GM12874 (cell line): Measurements from ENCODE around the gene ZWILCH.

Source experiments
- CTCF ChIP-seq: IDR thresholded peaks from 2 replicates; pipeline ENCODE4 v1.5.1; 2011; ENCODE audit warnings: low read depth, mild to moderate bottlenecking, control low read depth, low read length, moderate library complexity; ENCODE audit not compliant: insufficient read depth

Gene ZWILCH

DNA sequence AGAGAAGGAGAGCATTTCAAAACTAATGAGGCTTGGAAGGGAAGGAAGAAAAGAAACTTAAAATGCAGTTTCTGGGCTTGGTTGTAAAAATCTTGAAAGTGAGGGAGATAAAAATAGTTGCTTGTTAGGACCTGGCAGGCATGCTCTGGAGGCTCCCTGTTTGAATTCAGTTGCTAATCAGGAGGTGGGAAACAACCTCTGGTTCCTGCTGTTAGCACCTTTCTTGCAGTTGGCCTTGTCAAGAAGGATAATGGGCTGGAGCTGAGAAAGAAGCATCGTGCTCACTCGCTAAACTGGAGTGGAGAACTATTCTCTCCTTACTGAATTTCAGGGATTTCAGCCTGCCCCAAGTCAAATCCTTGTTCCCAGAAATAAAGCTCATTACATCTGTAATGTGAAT is 31.0 kb upstream of the ZWILCH start:
- no peak for TF ChIP-seq CTCF

- TF ChIP-seq CTCF = no peak
Measured at GRCh38 chr15:66474963-66475362, 30.2 kb upstream of the ZWILCH start.

DNA sequence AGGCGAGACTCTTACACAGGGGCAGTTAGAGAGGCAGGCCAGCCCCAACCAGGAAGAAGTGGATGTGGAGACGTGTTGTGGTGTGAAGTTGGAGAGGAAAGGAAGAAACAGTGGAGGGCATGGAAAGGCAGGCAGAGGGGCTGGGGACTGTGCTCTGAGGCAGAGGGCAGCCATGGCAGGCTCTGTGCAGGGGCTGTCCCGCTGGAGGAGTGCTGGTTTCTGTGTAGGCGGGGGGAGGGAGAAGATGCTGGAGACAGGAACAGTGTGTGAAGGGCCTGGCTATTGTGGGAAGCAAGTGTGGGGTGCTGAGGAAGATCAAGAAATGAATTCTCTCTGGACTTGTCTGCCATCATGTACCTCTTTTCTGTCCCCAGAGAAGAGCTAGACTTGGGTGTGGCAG is 28.6 kb upstream of the ZWILCH start:
- no peak for TF ChIP-seq CTCF

- no peak for TF ChIP-seq CTCF
Measured at GRCh38 chr15:66477011-66477410, 28.1 kb upstream of the ZWILCH start.

DNA sequence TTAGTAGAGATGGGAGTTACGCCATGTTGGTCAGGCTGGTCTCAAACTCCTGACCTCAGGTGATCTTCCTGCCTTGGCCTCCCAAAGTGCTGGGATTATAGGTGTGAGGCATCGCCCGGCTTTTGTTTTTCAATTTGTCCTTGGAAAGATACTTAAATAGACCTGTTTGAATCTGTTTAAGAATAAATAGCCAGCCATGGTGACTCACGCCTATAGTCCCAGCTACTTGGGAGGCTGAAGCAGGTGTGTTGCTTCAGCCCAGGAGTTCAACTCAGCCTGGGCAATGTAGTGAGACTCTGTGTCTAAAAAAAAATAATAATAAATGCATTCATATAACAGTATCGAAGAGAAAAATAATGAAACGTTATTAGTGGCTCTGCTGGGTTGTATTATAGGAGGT is 24.9 kb upstream of the ZWILCH start:
- no peak for TF ChIP-seq CTCF

DNA sequence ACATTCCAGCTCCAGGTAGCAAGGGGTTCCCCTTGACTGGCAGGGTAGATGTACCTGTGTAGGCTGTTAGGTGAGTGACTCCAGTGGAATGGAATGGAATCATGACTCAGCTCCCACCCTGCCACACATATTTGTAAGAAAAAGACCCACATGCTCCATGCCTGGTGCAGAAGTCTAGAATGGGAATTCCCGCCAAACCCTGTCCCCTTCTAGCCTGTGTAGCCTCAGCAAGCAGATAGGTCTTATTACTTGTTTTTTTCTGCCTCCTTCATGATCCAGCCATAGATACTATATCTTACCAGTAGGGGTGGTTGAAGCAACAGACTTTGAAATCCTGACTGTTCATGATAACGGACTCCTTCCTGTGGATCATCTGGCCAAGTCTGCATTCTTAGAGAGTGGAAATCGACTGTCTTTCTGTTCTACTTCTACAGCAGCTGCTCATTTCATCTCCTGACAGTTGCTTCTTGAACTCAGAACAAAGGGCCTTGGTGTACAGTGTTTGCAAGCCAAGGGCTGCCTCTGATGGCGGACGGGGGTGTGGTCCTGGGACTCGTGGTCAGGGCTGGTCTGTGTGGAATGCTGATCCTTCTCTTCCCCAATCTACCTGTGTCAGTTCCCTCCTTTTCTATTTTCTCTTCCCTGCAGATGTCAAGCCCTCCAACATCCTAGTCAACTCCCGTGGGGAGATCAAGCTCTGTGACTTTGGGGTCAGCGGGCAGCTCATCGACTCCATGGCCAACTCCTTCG is 23.8 kb upstream of the ZWILCH start:
- TF ChIP-seq CTCF = no peak

GRCh38 chr15:66482539-66482938 is 22.6 kb upstream of the ZWILCH start:
- no peak for TF ChIP-seq CTCF
